Right atrium auricular region (tissue), 2 donors: ENCODE data around the gene CD79B. TPM values are rescaled to one million over a fixed set of nuclear protein-coding genes. Genes with fewer than 3 reads are reported as not detected.

Experiments used
- DNase-seq: peaks from one replicate; pipeline ENCODE4 v3.0.0-alpha.2; 2019; ENCODE audit warnings: low spot score
- H3K27ac ChIP-seq, 2 donors: fragments of 200-600 bp; sonication (generic); 1 replicate in 1 of 2; 2 replicates in 1 of 2; pipeline ENCODE4 v1.5.1; 2016 to 2019
- H3K27me3 ChIP-seq, 2 donors: fragments of 200-600 bp; sonication (generic); one replicate each; pipeline versions ENCODE4 v1.5.1 to v1.6.0; 2017 to 2019
- H3K36me3 ChIP-seq: fragments of 200-600 bp; sonication (generic); one replicate; pipeline ENCODE4 v1.5.1; 2016
- H3K4me1 ChIP-seq, 2 donors: fragments of 200-600 bp; sonication (generic); one replicate each; pipeline versions ENCODE4 v1.5.1 to v1.6.0; 2017 to 2019
- H3K4me3 ChIP-seq, 2 donors: fragments of 200-600 bp; sonication (generic); 1 replicate in 1 of 2; 2 replicates in 1 of 2; pipeline ENCODE4 v1.5.1; 2017 to 2019; ENCODE audit warnings: mild to moderate bottlenecking in 1 of 2, moderate library complexity in 1 of 2
- H3K9me3 ChIP-seq, 2 donors: fragments of 200-600 bp; sonication (generic); one replicate each; pipeline ENCODE4 v1.5.1; 2019
- total RNA-seq, 2 donors: library from RNA; depleted of rRNA; stranded (reverse); fragments of >200 nt; gene quantifications; one replicate each; pipeline ENCODE4 v1.1.0, GENCODE V29; 2016
- TF ChIP-seq, protein P1 (sequence below), 2 donors: fragments of 200-600 bp; sonication (generic); IDR thresholded peaks; one replicate each; pipeline ENCODE4 v1.5.1; 2019; ENCODE audit warnings: antibody characterized with exemption in 2 of 2

Gene CD79B
- total RNA-seq, 2 donors from 2014 or later, result 2.2 to 7.3 TPM

DNA sequence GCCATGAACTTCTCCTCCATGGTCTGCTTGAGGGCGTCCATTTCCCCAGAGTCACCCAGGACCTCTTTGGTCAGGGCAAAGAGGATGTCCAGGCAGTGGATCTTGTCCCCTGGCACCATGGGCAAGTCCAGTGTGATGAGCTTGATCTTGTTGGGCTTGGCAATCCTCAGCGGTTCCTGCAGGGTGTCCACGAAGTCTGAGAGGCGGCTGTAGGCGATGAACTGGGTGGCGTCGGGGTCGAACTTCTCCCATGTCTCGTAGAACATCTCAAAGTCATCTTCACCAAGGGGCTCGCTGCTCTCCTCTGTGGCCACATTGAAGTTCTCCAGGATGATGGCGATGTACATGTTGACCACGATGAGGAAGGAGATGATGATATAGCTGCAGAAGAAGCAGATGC is 9.0 kb upstream of the CD79B start:
- H3K27ac ChIP-seq, result no peak overlapping the region
- TF ChIP-seq, protein P1, sequence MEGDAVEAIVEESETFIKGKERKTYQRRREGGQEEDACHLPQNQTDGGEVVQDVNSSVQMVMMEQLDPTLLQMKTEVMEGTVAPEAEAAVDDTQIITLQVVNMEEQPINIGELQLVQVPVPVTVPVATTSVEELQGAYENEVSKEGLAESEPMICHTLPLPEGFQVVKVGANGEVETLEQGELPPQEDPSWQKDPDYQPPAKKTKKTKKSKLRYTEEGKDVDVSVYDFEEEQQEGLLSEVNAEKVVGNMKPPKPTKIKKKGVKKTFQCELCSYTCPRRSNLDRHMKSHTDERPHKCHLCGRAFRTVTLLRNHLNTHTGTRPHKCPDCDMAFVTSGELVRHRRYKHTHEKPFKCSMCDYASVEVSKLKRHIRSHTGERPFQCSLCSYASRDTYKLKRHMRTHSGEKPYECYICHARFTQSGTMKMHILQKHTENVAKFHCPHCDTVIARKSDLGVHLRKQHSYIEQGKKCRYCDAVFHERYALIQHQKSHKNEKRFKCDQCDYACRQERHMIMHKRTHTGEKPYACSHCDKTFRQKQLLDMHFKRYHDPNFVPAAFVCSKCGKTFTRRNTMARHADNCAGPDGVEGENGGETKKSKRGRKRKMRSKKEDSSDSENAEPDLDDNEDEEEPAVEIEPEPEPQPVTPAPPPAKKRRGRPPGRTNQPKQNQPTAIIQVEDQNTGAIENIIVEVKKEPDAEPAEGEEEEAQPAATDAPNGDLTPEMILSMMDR (IDR thresholded peaks at IDR 0.05), result no peak
- H3K36me3 ChIP-seq, result no peaks in the 10 kb centered on the region
- no peak for DNase-seq
- H3K27me3 ChIP-seq, result no peaks in the 10 kb centered on the region
- H3K9me3 ChIP-seq, result no peaks in the 10 kb centered on the region
- peaks cover 0 to 2% of the 10 kb centered on the region in 2 donors for H3K4me1 ChIP-seq
- no peak overlapping the region for H3K4me3 ChIP-seq

DNA sequence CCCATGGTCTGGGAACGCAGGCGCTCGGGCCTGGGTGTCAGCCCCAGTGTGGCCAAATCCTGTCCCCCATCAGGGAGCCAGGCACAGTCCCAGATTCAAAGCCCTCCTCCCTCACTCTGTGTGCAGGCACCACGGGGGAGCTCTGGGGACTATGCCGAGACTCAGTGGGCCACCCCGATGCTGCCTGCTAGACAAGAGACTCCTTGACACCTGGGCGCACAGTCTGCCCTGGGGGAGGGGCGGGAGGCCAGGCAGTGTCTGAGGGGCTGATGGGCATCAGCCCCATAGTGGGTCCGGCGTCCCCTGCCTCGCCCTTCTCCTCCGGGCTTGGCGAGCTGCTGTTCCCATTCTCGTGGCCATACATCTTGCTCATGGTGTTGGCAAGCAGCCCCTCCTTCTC is 8.5 kb upstream of the CD79B start:
- TF ChIP-seq, protein P1 (IDR thresholded peaks at IDR 0.05), result no peak
- H3K9me3 ChIP-seq, result no peaks in the 10 kb centered on the region
- no peak for DNase-seq
- H3K27ac ChIP-seq, result no peak overlapping the region
- H3K36me3 ChIP-seq, result no peaks in the 10 kb centered on the region
- no peak overlapping the region for H3K4me3 ChIP-seq
- H3K27me3 ChIP-seq, result no peaks in the 10 kb centered on the region
- H3K4me1 ChIP-seq, result no peaks in the 10 kb centered on the region

DNA sequence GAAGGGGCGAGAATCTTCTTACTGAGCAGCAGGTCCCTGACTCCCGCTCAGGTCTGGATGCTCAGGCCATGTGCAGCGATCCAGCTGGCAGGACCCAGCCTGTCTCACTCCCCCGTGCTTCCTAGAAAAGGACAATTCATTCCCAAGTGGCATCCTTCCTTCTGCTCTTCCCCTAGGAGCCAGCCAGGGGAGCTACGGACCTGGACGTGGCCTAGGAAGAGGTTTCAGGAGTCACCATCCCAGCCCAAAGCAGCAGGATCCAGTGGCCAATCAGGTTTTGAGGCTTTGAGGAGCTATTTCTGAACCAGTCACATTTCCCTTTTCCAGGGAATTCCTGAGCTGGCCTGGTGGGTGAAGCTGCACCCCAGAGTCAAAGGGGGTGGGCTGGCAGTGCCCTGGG is 7.8 kb upstream of the CD79B start:
- DNase-seq, result no peak
- no peaks in the 10 kb centered on the region for H3K36me3 ChIP-seq
- TF ChIP-seq, protein P1 (IDR thresholded peaks at IDR 0.05), result no peak

DNA sequence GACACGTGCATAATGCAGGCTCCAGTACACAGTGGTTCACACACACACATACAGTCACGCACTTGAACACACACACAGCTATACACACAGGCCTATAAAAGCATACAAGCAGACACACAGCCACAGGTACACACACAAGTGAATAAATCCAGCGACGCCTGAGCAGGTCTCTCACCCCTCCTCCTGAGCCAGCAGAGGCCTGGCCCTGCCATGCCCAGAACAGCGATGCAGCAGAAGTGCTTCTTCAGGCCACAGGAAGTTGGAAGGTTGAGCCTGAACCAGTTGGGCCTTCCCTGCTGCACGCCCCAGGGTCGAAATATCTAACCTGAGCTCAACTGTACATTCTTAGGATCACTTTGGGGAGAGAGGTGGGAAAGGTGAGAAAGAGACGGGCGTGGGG is 7.3 kb upstream of the CD79B start:
- no peak overlapping the region for H3K27ac ChIP-seq
- H3K4me3 ChIP-seq, result no peak overlapping the region
- no peaks in the 10 kb centered on the region for H3K4me1 ChIP-seq
- no peak for DNase-seq
- TF ChIP-seq, protein P1 (IDR thresholded peaks at IDR 0.05), result no peak
- H3K27me3 ChIP-seq, result no peaks in the 10 kb centered on the region
- no peaks in the 10 kb centered on the region for H3K36me3 ChIP-seq
- H3K9me3 ChIP-seq, result no peaks in the 10 kb centered on the region

More for the DNA sequence above, 7.8 kb upstream of the CD79B start:
- no peak overlapping the region for H3K27ac ChIP-seq
- no peaks in the 10 kb centered on the region for H3K4me1 ChIP-seq
- H3K4me3 ChIP-seq, result no peak overlapping the region
- H3K27me3 ChIP-seq, result no peaks in the 10 kb centered on the region
- H3K9me3 ChIP-seq, result no peaks in the 10 kb centered on the region

DNA sequence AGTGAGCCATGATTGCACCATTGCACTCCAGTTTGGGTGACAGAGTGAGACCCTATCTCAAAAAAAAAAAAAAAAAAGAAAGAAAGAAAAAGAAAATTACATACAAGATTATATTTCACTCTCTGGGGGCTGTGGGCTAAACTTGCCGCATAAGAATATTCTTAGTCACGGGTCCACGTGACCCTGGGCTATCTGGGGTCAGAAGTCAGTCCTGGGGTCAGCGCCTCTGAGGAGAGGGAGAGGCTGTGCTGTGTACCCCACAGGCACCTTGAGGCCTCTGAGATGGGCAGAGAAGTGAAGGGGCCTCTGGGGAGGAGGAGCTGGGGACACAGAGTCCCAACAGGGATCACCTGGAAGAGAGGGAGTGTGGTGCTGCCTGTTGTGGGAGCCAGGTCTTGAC is 5.8 kb upstream of the CD79B start:
- H3K9me3 ChIP-seq, result no peaks in the 10 kb centered on the region
- H3K4me1 ChIP-seq, result no peaks in the 10 kb centered on the region
- no peaks in the 10 kb centered on the region for H3K27me3 ChIP-seq
- TF ChIP-seq, protein P1 (IDR thresholded peaks at IDR 0.05), result no peak
- no peak overlapping the region for H3K4me3 ChIP-seq
- no peak for DNase-seq
- no peak overlapping the region for H3K27ac ChIP-seq
- H3K36me3 ChIP-seq, result no peaks in the 10 kb centered on the region

DNA sequence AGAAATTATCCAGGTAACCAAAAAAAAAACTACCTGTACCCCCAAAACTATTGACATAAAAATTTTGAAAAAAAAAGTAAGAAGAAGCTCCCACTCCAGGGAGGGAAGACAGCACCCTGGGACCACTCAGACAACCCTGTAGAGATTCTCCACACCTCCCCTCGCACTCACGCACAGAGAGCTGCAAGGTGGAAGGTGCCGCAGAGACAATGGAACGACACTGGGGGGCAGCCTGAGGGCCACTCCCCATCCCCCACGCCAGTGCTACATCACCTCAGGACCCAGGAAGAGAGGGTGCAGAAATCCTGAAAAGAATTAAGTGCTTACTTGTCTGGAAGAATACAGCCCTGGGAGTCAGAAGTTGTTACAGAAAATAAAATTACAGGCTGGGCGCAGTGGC is 5.2 kb upstream of the CD79B start:
- Histone ChIP-seq H3K36me3 (no peaks in the 10 kb centered on the region), H3K4me3 (no peak overlapping the region), H3K27me3 (no peaks in the 10 kb centered on the region), H3K27ac (no peak overlapping the region), H3K9me3 (no peaks in the 10 kb centered on the region), H3K4me1 (no peaks in the 10 kb centered on the region)
- no peak for DNase-seq
- TF ChIP-seq, protein P1 (IDR thresholded peaks at IDR 0.05), result no peak
